H54 (cell line): ENCODE data around the gene ST3GAL3.

Experiments used
- DNase-seq: peaks from one replicate; pipeline ENCODE4 v3.0.0; 2011; ENCODE audit warnings: low spot score, mixed read lengths; ENCODE audit not compliant: insufficient read length
- FAIRE-seq: peaks from 3 replicates; lab custom pipeline; 2011; peaks lifted over from hg19 to GRCh38; lab: Jason Lieb, UNC
- POLR2A ChIP-seq: IDR thresholded peaks from 2 replicates; pipeline ENCODE4 v1.6.1; 2011; ENCODE audit warnings: low read depth, mild to moderate bottlenecking, low read length

ST3GAL3 gene

DNA sequence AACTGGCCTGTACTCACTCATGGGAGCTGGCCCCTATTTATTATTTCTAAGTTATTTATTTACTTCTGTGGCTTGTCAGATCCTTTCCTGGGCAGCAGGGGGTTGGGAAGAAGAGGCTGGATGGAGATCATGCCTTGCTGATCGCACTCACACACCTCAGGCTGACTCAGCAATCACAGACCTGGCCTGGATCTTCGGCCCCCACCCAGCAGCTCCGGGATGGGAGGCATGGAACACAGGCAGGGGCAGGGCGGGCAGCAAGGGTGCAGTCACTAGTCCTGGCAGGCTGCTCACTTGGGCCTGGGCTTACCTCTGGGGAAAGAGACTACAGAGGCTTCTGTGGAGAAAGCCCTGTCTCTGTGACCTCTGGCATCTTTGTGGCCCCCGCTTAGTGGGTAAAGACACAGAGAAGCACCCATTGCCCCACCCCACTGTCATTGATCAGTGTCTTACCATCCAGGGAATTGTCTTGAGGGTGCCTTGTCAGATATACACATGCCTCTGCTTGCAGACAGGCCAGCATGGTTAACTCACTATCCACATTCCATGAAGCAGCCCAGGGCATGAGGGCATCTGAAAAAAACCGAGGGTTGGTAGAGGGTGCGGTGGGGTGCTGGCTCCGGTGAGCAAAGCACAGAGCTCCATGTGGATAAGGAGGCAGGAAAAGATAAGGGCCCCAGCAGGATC, 230.0 kb downstream of the ST3GAL3 start:
- no peak for FAIRE-seq
- DNase-seq: no peak
- TF ChIP-seq POLR2A: no peak

DNA sequence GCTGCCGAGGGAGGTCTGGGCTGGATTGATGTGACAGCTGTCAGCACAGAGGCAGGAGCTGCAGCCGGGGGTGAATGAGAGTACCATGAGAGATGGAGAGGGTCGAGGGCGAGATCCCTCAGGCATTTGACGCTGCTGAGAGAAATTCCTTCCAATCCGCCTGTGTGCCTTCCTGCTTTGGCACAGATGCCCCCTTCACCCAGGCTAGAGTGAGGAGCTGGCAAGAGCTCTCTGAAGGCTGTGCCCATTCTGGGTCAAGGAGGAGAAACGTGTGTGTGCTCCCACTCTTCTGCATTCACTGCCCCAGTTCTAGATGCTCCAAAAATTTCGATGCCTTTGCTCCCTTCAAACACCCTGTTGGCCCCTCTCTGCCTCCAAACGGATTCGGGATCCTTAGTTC, 231.0 kb downstream of the ST3GAL3 start:
- TF ChIP-seq POLR2A: no peak
- no peak for FAIRE-seq
- no peak for DNase-seq

DNA sequence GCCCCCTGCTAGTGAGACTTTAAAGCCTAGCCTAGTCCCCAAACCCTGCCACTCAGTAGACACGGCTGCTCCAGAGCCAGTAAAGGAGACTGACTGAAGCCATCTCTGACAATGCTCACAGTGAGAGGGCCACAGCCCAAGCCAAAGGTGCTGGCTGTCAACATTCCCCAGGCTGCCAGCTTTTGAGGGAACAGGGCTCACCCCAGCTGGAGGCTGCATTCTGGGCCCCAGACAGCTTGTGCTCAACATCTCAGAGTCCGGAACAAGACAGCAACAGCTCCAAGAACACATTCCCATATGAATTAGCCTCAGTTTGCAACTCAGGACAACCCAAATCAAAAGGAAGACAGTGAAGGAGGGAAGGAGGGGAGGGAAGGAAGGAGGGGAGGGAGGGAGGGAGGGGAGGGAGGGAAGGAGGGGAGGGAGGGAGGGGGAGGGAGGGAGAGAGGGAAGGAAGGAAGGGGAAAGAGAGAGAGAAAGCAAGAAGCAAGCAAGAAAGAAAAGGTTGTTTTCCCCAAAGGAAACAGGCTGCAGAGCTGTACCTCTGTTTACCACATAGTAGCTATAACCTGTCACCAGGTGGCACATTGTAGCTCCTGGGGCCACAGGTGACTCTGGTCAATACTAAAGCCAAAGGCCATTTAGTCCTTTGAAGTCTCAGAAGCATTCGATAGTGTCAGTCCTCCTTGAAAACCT, 231.7 kb downstream of the ST3GAL3 start:
- FAIRE-seq (no peak), DNase-seq (no peak)
- no peak for TF ChIP-seq POLR2A

DNA sequence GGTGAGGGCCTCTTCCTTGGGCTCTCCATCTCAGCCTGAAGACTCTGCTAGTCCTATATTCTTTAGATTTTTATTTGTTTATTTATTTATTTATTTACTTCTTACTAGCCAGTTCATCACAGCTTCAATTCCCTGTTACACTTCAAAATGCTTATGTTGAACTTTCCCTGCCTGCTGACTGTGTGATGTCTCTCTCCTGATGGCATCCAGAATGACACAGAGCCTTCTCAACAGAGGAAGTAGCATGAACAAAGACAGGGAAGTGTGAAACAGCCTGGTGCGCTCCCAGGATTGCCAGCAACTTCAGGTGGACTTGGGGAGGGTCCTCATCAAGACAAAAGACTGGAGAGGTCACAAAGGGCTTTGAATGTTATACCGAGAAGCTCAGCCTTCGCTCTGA, 235.1 kb downstream of the ST3GAL3 start:
- no peak for TF ChIP-seq POLR2A
- DNase-seq (no peak), FAIRE-seq (no peak)

DNA sequence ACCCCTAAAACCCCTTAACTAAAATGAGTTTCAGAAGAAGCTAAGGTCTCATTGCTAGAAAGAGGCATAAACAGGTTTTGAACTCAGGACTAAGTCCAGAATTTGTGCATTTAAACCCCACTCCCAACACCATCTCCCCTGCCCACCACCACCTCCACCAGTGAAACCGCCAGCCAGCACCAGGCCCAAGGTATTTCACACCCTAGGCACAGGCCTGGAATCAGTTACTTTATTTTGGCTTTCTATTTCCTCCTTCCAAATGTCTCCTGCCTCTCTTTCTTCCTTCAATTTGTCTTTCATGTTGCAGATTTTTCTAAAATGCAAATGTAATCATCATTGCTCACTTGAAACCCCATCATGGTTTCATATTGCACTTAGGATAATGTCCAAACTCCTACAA, 237.5 kb downstream of the ST3GAL3 start:
- DNase-seq (no peak), FAIRE-seq (no peak)
- no peak for TF ChIP-seq POLR2A

DNA sequence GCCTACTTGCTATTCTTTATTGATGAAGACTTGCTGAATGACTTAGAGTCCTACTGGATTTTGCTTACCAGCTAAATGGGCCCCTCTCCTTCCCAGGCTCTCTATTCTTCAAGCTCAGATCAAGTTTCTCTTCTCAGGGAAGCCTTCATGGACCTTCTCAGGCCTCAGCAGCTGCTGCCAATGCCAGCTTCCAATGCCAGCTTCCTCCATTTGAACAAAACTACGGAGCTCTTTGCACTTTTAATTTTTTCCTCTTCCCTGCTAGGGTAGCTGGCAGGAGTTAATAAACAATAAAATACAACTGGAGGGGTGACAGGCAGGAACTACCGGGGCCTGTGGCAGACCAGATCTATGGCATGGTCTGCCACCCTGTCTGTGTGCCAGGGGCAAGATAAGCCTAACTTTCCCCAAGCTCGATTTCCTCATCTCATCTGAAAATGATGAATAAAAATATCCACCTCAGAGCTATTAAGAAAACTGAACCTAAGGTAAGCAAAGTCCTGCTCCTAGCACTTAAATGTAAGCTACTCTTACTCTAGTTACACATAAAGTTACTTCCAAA, 238.4 kb downstream of the ST3GAL3 start:
- no peak for FAIRE-seq
- TF ChIP-seq POLR2A: no peak
- no peak for DNase-seq

DNA sequence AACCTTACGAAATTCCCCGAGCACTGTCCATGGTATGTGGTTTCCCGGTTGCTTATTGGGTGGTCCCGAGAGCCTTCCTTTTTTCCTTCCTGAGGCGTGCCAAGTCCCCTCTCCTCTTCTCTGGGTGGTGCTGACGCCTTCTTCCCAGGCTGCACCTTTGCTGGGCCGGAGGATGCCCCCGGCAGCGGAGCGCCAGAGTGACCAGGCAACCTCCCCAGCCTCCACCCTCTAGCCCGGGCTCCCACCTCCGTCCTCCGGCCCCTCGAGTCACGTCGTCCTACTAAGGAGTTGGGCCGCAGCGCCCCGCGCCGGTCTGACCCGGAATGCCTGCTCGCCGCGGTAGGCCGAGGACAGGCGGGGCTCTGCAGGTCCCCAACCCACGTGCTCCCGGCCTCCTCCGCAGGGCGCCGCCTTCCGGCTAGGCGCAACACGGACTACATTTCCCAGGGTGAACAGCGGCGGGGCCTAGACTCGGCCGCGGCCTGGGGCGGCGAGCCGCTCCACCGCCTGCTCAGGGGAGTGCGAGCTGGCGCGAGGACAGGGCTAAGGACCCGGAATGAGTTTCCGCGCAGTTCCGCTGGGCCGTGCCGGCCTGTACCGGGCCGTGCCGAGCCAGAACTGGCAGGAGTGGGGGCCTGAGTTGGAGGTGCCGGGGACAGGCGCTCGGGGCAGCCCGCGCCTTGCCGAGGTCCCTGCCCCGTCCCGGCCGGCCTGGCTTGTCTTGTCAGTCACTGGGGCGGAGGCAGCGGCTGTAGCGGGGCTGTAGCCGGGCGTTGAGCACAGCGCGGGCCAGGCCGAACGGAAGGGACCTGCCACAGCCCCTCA, 239.1 kb downstream of the ST3GAL3 start, which contains the start of gene IPO13:
TSS of gene IPO13 (plus strand) at position 715 of the 825 bp plus-strand sequence. CDS start 651 bp downstream, outside the sequence.
- DNase-seq (peak; percentile 96), FAIRE-seq (no peak)
- TF ChIP-seq POLR2A: peak; percentile 92

DNA sequence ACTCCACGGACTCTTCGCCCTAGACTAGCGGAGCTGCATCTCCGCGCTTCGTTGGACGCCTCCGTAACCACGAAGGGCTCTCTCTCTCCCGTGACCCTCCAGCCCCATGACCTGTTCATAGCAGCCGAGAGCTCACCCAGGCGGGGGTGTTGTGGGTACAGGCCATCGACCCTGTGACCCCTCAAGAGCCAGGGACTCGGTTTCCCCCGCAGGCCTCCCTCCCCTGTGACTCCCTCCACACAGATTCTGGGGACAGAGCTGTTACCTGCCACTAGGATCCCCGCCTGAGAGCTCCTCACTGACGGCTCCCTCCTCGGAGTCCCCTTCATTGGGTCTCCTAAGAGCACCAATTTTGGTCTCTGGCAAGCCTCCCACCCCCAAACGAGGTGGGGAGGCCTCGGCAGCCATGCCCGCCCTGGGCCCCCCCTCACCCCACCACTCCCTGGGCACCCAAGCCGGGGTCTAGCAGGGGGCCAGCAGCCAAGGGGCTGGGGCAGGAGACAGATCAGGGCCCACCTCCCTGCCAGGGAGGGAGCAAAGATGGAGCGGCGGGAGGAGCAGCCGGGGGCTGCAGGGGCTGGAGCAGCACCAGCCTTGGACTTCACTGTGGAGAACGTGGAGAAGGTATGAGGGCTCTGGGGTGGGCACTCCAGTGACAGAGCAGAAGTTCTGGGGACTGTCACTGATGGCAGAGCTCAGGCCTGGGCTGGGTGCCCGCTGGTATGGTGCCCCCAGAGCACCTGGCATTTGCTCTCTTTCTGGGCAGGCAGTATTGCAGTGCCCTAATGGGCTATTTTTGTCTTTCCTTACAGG, 239.9 kb downstream of the ST3GAL3 start:
- no peak for FAIRE-seq
- no peak; the same call in 1 of the 2 replicates for TF ChIP-seq POLR2A
- DNase-seq: no peak

DNA sequence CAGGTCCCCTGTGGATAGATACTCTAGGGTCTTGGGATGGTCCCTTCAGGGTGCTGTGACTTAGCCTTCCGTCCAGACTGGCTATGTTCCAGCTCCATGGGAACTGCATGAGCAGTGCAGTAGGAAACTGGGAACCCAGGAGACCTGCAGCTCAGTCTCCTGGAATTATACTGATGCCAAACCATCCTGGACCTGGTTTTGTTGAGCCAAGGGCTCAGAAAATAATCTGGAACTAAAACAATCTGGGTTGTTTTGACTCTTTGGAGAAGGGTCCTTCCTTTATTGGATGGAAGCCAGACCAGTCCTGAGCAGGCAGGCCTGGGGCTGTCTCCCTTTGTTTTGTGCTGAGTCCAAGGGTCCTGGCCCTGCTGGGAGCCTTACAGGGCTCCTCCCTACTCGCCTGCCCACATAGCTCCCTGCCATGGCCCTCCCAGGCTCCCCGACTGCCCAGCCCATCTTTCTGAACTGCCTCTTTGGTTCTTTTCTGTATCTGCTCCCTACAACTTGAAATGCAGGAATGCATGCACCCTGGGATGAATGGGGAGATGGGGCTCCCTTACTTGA, 240.6 kb downstream of the ST3GAL3 start:
- TF ChIP-seq POLR2A: no peak
- FAIRE-seq (no peak), DNase-seq (no peak)

DNA sequence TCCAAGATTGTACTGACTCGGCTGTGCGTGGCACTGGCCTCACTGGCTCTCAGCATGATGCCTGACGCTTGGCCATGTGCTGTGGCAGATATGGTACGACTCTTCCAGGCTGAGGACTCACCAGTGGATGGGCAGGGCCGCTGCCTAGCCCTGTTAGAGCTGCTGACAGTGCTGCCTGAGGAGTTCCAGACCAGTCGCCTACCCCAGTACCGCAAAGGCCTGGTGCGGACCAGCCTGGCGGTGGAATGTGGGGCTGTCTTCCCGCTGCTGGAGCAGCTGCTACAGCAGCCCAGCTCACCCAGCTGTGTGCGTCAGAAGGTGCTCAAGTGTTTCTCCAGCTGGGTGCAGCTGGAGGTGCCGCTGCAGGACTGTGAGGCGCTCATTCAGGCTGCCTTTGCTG, 242.3 kb downstream of the ST3GAL3 start:
- DNase-seq (no peak), FAIRE-seq (no peak)
- TF ChIP-seq POLR2A: no peak

DNA sequence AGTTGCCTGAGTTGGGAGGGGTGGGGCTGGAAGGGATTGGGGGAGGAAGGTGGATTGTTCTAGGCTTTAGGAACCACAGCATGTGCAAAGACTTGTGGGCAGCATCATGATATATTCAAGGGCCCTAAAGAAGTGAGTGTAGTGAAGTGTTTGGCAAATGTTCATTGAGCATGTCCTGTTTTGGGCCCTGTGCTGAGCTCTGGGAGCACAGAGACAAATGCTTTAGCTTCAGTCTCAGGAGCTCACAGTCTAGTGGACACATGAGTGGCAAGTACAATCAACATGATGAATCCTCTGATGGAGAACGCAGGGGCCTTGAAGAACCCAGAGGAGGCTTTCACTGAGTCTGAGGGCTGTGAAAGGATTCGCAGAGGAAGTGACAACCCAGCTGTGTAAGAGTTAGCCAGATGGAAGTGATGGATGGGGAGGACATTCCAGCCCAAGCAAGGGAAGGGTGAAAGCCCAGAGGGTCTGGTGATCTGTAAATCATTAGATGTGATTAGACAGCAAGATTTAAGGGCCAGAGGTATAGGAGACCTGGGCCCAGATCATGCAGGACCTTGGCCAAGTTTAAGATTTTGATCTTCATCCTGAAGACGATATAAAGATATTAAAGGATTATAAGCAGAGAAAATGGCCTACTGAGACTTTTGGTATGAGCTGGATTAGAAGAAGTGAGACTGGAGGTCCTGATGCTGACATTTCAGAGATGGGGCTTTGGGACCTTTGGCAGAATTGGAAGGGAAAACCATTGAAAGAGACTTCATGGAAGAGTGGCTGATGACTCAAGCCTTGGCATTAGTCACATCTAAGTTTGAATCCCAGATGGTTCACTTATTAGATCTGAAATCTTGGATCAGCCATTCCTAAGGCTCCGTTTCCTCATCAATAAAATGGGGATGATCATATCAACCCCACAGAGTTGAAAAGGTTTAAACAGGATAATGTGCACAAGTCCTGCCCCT, 244.0 kb downstream of the ST3GAL3 start:
- no peak for FAIRE-seq
- peak; percentile 31 for DNase-seq
- TF ChIP-seq POLR2A: no peak
